GDM1 (cell line): Measurements from ENCODE around the gene ADISSP.

Experiments used
- DNase-seq: peaks from one replicate; lab custom pipeline; 2025; lab: John Stamatoyannopoulos, UW

Gene ADISSP

DNA sequence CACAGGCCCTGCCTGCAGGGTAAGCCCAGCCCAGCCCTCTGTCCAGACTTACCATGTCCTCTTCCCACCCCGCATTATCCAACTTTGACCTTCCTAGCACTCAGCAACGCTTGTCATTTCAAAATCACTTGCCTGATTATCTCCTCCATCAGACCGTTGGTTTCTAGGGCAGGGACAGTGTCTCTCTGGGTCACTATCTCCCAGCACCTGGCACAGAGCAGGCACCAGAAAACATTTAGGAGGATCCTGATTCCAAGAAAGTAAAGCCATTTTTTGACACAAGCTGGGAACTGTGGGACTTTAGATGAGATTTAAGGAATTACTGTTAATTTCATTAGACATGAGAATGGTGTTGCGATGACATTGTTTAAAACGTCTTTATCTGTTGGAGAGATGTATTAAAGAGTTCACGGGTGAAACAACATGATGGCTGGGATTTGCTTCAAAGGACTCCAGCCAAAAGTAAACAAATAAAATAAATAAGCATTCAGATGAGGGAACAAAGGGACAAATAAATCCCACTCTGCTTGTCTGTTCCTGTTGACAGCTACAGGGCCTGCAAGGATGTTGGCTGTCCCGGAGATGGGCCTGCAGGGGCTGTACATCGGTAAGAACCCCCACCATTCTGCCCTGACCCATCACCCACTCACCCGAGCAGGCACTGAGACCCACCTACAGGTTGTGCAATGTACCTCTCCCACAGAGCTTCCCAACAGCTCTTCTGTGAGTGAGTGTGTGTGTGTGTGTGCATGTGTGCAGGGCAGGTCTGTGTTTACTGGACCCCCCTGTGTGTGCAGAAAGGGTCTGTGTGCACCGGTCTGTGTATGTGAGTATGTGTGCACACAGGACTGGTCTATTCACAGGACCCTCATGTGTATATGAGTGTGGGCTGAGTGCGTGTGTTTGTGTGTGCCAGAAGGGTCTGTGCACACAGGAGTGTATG, 29.2 kb downstream of the ADISSP start:
- DNase-seq = no peak

DNA sequence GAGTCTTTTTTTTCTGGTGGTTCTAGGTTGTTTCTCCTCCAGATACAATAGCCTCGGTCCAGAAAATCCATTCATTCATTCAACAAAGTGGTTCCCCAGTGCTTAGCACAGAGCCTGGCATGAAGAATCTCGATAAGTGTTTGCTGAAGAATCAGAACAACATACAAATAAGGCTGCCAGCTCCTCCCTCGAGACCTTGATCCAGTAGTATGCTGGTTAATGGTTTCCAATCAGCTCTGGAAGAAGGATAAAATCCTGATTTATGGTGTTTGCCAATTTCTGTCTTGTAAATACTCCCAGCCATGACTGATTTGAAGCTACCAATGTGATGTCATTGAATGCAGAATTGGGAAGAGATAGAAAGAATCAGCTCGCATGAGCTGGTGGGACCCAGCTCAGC, 31.8 kb downstream of the ADISSP start:
- no peak for DNase-seq

DNA sequence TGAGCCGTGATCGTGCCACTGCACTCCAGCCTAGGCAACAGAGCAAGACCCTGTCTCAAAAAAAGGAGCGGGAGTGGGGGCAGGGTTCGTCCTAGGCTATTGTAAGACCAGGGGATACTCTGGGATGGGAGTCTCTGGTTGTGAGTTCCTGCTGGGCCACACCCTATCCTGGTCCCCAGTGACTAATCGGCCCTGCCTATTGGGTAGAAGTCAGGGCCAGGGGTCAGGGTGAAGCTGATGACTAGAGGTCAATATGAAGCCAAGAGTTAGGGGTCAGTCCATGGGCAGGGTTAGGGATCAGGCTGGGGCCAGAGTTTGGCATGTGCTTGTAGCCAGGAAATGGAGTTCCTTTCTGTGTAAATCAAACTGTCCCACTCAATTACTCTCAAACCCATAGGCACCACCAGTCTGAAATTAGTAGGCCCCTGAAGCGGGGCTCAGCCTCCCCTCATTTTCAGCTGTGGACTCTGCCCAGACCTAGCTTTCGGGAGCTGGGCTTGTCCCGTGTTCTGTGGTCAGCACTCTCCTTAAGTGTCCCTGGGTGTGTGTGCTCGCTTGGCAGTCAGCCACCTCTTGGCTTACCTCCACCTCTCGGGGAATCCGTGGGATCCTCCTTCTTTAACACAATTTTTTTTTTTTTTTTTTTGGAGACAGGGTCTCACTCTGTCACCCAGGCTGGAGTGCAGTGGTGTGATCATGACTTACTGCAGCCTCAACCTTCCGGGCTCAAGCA, 33.3 kb downstream of the ADISSP start:
- no peak for DNase-seq

DNA sequence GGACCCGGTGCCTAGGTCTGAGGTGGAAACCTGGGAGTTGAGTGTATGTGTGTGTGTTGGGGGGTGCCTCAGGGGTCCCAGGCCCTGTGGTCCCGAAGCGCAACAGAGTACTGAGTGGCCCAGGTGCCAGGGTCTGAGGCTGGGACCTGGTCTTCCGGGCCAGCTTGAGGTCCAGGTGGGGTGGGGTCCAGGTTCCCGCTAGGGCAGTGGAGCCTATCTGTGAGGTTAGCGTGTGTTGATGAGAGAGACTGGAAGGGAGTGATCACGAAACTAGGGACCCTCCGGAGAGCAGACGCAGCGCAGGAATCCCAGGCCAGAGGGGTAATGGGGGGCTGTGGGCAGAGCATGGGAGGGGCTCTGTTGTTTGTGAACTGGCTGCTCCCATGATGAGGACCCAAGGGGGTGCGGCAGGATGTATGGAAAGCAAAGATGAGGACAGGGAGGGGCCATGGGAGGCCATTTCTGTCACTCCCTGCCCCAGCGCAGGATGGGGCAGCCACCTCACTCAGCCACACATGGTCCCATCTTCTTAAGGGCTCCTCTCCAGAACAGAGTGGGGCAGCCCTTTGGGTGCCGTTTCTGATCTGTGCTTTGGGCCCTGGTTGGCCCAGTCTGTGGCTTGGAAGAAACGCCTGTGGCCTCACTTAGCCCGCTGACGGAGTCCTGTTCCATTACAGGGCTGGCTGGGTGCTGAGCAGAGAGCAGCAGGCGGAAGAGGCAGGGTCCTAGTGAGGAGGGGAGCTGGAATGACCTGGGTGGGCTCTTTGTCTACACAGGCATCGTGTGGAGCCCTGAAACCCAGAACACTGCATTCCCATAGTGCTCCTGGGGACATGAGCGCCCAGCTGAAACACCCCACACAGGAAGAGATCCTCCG, 34.2 kb downstream of the ADISSP start:
- DNase-seq = no peak

DNA sequence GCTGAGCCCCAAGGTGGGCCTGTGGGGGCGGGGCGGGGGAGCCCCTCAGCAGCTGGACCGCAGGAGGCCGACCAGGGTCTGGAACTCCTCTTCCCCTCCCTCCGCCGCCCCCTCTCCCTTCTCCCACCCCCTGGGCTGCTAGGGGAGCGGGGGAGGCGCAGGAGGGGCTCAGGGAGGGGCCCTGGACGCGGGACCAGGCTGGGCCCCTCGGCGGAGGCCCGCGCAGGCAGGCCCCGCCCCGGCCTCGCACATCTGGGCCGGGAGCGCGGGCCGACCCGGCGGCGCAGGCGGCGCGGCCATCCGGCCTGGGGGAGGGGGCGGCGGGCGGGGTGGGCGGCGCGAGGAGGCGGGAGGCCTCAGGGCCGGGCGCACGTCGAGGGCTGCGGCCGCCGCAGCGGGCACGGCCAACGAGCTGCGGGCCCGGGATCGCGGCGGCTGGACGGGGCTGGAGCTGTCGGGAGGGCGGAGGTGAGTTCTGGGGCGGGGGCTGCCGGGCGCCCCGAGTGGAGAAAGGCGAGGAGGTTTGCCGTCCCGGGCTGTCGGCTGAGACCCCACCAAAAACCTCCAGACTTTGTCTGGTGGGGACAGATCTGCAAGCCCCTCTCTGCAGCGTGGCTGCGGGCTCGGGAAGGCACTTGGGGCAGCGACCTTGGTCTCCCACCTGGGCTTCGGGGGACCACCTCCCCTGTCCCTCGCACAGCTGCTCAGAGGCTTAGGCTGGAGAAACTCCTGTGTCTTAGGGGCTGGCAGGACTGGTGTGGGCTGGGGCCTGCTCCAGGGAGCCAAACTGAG, 35.0 kb downstream of the ADISSP start, which contains the start of gene HSPA12B:
TSS of gene HSPA12B (plus strand) at position 359 of the 792 bp plus-strand sequence. CDS start 5,990 bp downstream, outside the sequence.
- DNase-seq = no peak

DNA sequence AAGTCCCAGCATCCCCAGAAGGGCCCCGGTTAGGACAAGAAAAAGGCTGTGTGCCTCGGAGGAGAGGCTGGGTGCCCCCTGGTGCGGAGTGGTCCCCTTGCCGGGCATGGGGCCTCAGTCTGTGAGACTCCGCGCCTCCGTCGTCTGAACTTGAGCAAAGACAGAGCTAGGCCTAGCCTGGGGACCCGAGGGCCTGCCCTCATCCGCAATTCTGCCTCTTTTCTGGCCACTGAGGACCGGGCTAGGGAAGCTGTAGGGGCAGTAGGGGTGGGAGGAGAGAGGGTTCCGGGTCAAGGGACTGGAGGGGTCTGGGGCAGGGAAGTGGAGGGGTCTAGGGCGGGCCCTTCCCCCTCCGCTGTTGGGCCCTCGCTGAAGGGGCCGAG, 35.6 kb downstream of the ADISSP start:
- no peak for DNase-seq

DNA sequence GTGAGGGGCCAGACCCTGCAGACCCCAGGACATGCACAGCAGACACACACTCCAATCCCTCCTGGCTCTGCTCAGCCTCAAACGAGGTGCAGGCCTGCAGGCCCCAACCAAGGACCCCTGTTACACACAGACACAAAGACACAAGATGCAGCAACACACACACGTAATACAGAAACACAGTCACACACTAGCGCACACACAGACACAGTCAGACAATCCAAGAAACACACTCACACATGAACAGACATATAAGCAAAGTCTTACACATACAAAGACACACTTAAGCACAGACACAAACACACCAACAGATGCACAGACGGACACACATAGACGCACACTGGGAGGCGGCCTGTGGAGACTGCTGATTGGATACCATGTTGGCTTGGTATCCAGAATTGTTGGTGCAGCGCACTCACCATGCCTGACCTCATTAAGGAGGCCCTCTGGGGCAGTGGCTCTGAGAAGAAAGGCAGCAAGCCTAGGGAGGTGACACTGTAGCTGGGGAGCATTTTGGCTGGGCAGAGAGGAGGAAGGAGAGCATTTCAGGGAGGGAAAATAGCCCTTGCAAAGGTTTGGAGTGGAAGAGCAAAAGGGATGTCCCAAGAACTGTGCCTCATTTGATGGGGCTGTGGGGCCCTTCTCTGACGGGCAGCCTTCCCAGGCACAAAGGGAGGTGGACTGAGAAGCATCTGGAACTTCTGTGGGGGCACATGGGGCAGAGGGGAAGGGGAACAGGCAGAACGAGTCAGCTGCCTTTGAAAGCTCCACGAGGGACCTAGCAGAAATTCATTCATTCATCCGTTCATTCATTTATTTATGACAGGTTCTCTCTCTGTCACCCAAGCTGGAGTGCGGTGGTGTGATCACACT, 36.5 kb downstream of the ADISSP start:
- DNase-seq = no peak

DNA sequence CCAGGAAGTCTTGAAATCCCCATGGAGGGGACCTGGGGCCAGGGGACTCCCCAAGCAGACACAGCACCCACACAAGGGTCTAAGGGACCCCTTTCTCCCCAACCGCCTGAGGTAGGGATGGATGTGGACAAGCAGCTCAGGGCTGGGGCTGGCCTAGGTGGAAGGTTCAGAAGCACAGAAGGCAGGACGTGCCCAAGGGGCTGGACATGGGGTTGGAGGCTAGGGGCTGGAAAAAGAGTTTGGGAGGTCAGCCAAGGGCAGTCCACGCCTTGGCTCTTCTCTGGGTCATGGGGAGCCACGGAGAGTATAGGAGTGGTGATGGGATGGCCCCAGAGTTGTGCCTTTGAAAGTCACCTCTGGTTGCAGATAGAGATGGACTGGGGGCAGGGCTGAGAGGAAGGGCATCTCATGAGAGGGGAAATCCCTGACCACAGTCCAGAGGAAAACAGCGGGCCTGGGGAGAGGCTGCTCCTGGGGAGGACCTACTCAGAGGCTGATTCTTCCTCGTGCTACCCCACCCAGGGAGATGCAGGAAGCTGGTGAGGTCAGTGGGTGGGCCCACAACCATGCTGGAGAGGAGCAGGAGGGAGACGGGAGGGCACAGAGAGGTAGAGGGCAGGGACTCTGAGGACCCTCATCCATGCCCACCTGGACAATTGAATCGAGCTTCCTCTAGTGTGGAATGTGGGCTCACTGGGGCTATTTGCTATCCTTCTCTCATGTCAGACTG, 37.6 kb downstream of the ADISSP start:
- DNase-seq = no peak

DNA sequence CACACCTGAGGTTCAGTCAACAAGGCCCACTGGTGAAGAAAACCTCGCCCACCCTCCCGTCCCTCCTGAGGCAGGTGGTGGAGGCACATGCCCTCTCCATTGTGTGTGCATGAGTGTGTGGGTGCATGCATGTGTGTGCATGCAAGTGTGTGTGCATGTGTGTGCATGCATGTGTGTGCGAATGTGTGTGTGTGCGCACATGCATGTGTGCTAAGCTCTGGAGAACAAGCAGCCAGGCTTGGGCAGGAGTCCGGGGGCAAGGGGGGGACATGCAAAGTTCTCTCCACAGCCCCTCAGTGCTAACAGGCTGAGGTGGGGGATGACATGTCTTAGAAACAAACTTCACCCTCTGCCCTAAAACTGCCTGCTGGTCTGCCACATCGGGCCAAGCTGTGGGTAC, 38.2 kb downstream of the ADISSP start:
- no peak for DNase-seq

DNA sequence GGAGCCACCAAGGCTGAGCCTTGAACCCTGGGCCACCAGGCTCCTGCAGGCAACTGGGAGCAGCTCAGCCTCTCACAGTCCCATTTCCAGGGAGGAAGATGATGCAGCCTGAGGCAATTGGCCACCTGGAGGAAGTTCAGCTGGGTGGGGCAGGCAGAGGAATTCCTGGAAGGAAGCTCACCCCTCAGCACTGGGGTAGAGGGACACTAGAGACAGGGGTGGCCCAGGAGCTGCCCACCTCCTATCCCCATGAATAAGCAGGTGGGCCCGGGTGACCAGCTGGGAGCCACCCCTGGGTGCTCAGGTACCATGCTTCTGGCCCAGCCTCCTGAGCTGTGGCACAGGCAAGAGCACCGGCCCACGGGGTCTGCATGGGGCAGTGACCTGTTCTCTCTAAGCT, 38.7 kb downstream of the ADISSP start:
- no peak for DNase-seq

DNA sequence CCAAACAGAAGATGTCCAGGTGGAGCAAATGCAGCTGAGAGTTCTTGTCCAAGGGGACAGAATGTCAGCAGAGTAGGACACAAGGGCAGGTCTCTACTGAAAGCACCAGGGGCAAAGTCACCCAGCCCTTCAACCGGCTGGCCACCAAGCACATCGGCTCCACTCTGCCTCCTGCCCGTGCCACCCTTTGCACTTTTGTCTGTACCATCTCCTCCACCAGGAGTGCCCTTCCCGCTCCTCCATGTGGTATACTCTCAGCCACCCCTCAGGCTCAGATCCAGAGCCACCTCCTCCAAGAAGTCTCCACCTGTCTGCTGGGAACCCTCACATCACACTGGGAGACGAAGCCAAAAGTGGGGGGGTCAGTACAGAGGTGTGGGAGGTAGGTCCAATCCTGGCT, 39.2 kb downstream of the ADISSP start:
- no peak for DNase-seq

DNA sequence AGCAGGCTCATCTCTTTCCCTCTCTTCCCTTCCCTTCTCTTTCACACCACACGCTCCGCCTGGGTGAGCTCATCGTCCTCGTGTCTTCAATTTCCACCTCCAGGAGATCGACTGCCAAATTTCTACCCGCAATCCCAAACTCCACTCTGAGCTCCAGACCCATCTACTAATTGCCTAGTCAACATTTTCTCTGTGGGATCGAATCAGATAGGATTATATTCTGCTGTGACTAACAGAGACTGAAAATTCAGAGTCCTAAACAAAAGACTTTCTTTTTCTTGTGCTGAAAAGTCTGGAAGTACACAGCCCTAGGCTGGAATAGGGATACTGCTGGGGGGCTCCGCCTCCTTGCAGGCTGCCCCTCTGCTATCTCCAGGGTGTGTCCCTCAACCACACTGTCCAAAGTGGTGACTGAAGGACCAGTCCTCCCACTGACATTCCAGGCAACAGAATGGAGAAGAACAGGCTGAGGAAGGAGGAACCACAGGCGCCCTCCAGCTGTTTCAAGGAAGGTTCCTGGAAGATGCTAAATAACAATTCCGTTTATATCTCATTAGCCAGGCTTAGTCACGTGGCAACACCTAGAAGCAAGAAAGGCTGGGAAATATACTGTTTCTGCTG, 40.0 kb downstream of the ADISSP start:
- DNase-seq = no peak

DNA sequence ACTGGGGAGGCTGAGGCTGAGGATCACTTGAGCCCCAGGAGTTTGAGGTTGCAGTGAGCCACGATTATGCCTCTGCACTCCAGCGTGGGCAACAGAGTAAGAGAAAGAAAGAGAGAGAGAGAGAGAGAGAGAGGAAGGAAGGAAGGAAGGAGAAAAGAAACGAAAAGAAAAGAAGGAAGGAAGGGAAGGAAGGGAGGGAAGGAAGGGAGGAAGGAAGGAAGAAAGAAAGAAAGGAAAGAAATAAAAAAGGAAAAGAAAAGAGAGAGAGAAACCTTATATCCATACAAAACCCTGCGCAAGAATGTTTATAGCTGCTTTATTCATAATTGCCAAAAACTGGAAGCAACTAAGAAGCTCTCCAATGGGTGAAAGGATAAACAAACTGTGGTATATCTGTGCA, 43.2 kb downstream of the ADISSP start:
- no peak for DNase-seq

DNA sequence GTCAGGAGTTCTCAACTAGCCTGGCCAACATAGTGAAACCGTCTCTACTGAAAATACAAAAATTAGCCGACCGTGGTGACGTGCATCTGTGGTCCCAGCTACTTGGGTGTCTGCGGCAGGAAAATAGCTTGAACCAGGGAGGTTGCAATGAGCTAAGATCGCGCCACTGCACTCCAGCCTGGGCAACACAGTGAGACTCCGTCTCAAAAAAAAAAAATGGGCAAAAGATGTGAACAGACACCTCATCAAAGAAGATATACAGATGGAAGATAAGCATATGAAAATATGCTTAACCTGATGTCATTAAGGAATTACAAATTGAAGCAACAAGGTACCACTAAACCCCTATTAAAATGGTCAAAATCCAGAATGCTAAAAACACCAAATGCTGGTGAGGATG, 44.3 kb downstream of the ADISSP start:
- no peak for DNase-seq

DNA sequence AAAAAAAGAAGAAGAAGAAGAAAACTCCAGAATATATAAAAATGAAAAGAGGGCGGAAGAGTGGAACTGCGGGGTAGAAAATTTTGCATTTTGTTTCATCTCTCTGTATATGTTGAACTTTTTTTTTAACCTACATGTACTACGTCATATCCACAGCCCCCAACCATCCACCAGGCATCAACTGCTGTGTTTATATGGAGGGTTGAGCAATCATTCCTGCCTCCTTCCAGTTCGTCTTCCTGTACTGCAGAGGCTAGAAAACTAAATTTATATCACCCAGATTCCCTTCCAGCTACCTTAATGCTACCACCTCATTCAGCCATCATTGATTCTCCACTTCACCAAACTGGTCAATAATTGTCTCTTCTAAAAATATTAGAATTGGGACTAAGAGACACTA, 45.6 kb downstream of the ADISSP start:
- no peak for DNase-seq

DNA sequence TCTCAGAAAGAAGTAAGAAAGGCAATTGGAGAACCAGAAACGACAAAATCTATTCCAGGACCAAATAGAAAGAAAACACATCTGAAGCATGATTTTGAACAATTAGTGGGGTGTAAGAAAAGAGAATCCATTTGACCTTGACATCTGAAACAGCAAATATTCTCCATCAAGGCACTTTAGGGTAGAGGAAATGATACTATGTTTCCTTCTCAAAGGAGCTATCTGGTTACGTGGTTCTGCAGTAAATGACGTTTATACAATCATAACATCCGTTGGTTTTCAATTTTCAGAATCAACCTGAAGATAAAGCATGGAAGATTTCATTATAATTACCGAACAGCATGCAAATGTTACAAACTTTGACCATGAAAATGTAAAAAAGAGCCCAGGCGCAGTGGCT, 46.9 kb downstream of the ADISSP start:
- no peak for DNase-seq

DNA sequence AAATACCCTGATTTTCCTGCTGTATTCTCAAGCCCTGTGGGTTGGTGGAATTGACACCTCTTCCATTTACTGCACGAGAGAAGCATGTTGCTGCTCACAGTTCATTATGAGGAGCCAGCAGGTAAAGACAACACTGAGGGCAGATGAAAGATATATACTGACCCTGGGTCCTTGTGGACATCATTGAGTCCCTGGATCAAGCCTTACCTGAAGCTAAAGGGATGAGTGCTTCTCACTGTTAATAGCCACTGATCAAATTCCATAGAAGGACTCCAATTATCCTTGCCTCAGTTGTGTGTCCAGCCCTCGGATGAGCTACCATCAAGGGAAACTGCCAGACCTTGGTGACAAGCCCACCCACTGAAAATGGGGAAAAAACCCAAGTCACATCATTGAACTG, 47.5 kb downstream of the ADISSP start:
- DNase-seq = no peak

DNA sequence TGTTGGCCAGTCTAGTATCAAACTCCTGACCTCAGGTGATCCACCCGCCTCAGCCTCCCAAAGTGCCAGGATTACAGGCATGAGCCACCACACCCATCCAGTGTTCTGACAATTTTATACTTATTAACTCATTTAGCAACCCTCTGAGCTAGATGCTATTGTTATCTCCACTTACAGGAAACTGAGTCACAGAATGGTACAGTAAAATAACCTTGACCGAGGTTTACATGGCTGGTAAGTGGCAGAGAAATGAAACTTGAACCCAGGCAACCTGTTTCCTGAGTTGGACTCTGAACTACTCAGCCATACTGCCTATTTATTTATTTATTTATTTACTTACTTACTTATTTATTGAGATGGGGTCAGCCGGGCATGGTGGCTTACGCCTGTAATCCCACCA, 48.5 kb downstream of the ADISSP start:
- DNase-seq = no peak

DNA sequence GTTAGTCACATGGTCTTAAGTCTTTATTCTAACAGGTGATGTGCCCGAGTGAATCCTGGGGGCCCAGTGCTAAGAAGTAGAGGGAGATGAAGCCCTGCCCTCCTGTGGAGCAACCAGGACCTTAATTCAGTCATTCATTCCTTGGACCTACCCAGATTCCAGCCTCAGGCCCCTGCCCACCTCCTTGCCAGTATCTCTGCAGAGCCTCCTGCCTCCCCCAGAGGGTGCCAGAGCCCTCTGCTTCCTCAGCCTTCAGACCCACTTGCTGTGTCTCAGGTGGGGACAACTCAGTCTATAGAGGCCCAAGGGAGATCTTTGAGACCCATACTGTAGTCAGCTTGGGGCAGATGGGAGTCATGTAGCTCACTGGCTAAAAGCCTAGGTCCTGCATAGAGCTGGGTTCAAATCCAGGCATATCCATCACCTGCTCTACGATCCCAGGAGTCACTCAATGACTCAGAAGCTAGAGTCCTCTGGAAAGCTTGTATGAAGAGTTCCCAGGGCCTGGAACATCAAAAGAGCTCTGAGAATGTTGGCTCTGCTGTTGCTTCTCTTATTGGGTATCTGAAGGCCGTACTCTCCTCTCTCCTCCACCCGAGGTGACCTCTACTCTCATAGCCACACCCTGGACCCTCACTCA, 51.2 kb downstream of the ADISSP start:
- peak; percentile 47 for DNase-seq
